Thoracic aorta (tissue), 2 donors: Measurements from ENCODE around the gene LLGL1. TPM values are rescaled to one million over a fixed set of nuclear protein-coding genes. Genes with fewer than 3 reads are reported as not detected.
A peak's percentile ranks its signal among the peaks of the same experiment; 100 is the strongest.

ENCODE experiments used
- ATAC-seq: fragments of 150-250 bp; one replicate; pipeline ENCODE4 v1.8.0; 2017; ENCODE audit warnings: low read depth; ENCODE audit not compliant: insufficient number of reproducible peaks, low FRiP score
- DNase-seq: peaks from one replicate; pipeline ENCODE4 v3.0.0-alpha.2; 2020; ENCODE audit warnings: low spot score
- H3K27ac ChIP-seq, 2 donors: fragments of 200-600 bp; sonication (generic); 1 replicate in 1 of 2; 2 replicates in 1 of 2; pipeline ENCODE4 v1.5.1; 2016; ENCODE audit warnings: mild to moderate bottlenecking in 2 of 2, moderate library complexity in 2 of 2
- H3K27me3 ChIP-seq: fragments of 200-600 bp; sonication (generic); replicated peaks from 2 replicates; pipeline ENCODE4 v1.6.0; 2016; ENCODE audit warnings: mild to moderate bottlenecking; ENCODE audit not compliant: insufficient read depth
- H3K36me3 ChIP-seq: fragments of 200-600 bp; sonication (generic); one replicate; pipeline ENCODE4 v1.5.1; 2016
- H3K4me1 ChIP-seq, 2 donors: fragments of 200-600 bp; sonication (generic); 1 replicate in 1 of 2; 2 replicates in 1 of 2; pipeline versions ENCODE4 v1.5.1 to v1.6.0; 2016; ENCODE audit warnings: low read depth in 2 of 2, mild to moderate bottlenecking in 1 of 2; ENCODE audit not compliant: control insufficient read depth in 1 of 2
- H3K4me3 ChIP-seq: fragments of 200-600 bp; sonication (generic); 2 replicates; pipeline ENCODE4 v1.5.1; 2016; ENCODE audit warnings: mild to moderate bottlenecking
- H3K9me3 ChIP-seq: fragments of 200-600 bp; sonication (generic); 2 replicates; pipeline ENCODE4 v1.5.1; 2016
- total RNA-seq, 2 donors: library from RNA; depleted of rRNA; stranded (reverse); fragments of >200 nt; gene quantifications; one replicate each; pipeline versions ENCODE4 v1.1.0 to v1.2.3, GENCODE V29; 2016
- TF ChIP-seq, protein P1 (sequence below): fragments of 200-600 bp; sonication (generic); IDR thresholded peaks from one replicate; pipeline ENCODE4 v1.5.1; 2019; ENCODE audit warnings: antibody characterized with exemption

The LLGL1 gene
- total RNA-seq, 2 donors from 2014 or later = 17.1 to 30.3 TPM

DNA sequence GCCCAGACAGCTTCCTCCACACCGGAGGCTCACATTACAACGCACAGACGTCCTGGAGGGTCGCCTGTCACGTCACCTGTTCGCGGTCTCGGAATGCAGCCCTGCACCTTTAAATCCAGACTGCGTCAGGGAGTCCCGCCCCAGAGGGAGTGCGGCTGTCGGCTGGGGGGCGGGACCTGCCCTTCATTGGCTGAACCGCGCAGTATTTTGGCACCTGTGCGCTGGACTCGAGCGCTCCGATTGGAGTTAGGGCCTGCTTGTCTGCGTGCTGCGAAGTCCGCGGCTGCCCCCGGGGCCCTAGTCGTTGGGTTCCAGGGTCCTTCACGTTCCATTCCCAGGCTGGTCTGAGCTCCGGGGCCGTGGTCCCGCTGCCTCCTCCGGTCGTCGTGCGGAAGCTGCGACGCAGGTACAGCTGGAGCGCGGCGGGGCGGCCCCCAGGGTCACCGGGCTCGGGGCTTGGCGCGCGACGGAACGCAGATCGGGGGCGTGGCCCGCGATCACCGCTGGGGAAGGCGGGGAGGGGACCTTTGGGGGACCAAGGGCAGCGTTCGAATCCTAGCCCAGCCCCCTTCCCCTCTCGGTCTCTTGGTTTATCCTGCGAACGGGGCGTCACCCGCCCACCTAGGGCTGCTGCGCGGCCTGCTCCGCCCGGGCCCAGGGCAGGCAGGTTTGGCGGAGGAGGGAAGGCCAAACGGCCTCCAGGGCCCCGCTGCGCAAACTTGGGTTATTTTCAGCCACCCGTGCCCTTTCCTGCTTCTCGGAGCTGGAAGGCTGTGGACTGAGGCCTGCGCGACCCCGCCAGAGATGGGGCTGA lies 35.1 kb downstream of the LLGL1 start, which contains the start of gene MIEF2:
Gene MIEF2 (plus strand): TSS at position 331 of the 814 bp plus-strand sequence. CDS start 2,059 bp downstream, outside the sequence.
- H3K9me3 ChIP-seq = no peaks in the 10 kb centered on the region
- TF ChIP-seq, protein P1, sequence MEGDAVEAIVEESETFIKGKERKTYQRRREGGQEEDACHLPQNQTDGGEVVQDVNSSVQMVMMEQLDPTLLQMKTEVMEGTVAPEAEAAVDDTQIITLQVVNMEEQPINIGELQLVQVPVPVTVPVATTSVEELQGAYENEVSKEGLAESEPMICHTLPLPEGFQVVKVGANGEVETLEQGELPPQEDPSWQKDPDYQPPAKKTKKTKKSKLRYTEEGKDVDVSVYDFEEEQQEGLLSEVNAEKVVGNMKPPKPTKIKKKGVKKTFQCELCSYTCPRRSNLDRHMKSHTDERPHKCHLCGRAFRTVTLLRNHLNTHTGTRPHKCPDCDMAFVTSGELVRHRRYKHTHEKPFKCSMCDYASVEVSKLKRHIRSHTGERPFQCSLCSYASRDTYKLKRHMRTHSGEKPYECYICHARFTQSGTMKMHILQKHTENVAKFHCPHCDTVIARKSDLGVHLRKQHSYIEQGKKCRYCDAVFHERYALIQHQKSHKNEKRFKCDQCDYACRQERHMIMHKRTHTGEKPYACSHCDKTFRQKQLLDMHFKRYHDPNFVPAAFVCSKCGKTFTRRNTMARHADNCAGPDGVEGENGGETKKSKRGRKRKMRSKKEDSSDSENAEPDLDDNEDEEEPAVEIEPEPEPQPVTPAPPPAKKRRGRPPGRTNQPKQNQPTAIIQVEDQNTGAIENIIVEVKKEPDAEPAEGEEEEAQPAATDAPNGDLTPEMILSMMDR = no peak
- peak; percentile 72 for ATAC-seq
- H3K4me1 ChIP-seq = peaks cover 29 to 48% of the 10 kb centered on the region in 2 donors
- peaks cover 29% of the 10 kb centered on the region for H3K36me3 ChIP-seq
- no peaks in the 10 kb centered on the region for H3K27me3 ChIP-seq
- DNase-seq = peak; percentile 74
- H3K4me3 ChIP-seq = peak within 1 kb of the TSS; percentile 85
- peak within 1 kb of the TSS; percentile 96 for H3K27ac ChIP-seq

- DNase-seq (peak; percentile 52), ATAC-seq (peak; percentile 31)
- H3K36me3 ChIP-seq = peaks cover 26% of the 10 kb centered on the region
- H3K4me3 ChIP-seq = peak overlapping the region; percentile 85
- TF ChIP-seq, protein P1 = no peak
- H3K27me3 ChIP-seq = no peaks in the 10 kb centered on the region
- peaks cover 29 to 47% of the 10 kb centered on the region in 2 donors for H3K4me1 ChIP-seq
- H3K27ac ChIP-seq = peak overlapping the region; percentile 96
- H3K9me3 ChIP-seq = no peaks in the 10 kb centered on the region
These were observed 35.7 kb downstream of the LLGL1 start for GRCh38 chr17:18261146-18261515.

GRCh38 chr17:18261659-18262058 lies 36.2 kb downstream of the LLGL1 start:
- peak overlapping the region; percentile 85 for H3K4me3 ChIP-seq
- no peaks in the 10 kb centered on the region for H3K9me3 ChIP-seq
- peaks cover 26% of the 10 kb centered on the region for H3K36me3 ChIP-seq
- no peaks in the 10 kb centered on the region for H3K27me3 ChIP-seq
- DNase-seq (no peak), ATAC-seq (no peak)
- TF ChIP-seq, protein P1 = no peak
- peaks cover 25 to 42% of the 10 kb centered on the region in 2 donors for H3K4me1 ChIP-seq
- H3K27ac ChIP-seq = peak overlapping the region; percentile 96

- Histone ChIP-seq H3K27me3 (no peaks in the 10 kb centered on the region), H3K4me3 (peak overlapping the region; percentile 85), H3K9me3 (no peaks in the 10 kb centered on the region), H3K4me1 (peaks cover 20 to 37% of the 10 kb centered on the region in 2 donors), H3K36me3 (peaks cover 26% of the 10 kb centered on the region), H3K27ac (peak overlapping the region; percentile 96)
- TF ChIP-seq, protein P1 = no peak
- DNase-seq (no peak), ATAC-seq (no peak)
These were observed 36.7 kb downstream of the LLGL1 start for GRCh38 chr17:18262111-18262510.

DNA sequence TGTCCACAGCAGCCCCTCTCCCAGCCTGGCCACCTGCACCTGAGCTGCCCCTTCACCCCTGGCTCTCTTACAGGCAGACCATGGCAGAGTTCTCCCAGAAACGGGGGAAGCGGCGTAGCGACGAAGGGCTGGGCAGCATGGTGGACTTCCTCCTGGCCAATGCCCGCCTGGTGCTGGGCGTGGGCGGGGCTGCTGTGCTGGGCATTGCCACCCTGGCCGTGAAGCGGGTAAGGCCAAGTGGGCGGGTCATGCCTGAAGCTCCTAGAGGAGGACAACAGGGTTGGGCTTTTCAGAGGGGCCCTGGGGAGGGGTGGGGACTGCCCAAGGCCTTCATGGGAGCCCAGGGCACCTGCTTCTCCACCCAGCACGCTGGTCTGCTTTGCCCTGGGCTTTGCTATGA lies 37.2 kb downstream of the LLGL1 start:
- ATAC-seq = no peak
- no peaks in the 10 kb centered on the region for H3K27me3 ChIP-seq

More for the DNA sequence above, 37.2 kb downstream of the LLGL1 start:
- DNase-seq = no peak
- Histone ChIP-seq H3K36me3 (peaks cover 26% of the 10 kb centered on the region), H3K27ac (peak overlapping the region; percentile 96), H3K9me3 (no peaks in the 10 kb centered on the region), H3K4me1 (peaks cover 15 to 32% of the 10 kb centered on the region in 2 donors), H3K4me3 (no peak overlapping the region)
- TF ChIP-seq, protein P1 = no peak
